Measurements from ENCODE around the gene ZNF775.

Gene ZNF775

GRCh38 chr7:150412518-150413488, 33.7 kb downstream of the ZNF775 start:
- no peak for DNase-seq (ENCODE audit: low read depth, low spot score)

GRCh38 chr7:150413640-150414081, 34.5 kb downstream of the ZNF775 start:
- DNase-seq (ENCODE audit: low read depth, low spot score) = no peak

GRCh38 chr7:150415161-150416153, 36.3 kb downstream of the ZNF775 start:
- no peak for DNase-seq (ENCODE audit: low read depth, low spot score)

- DNase-seq (ENCODE audit: low read depth, low spot score) = no peak
Observed at GRCh38 chr7:150417239-150417638, 38.1 kb downstream of the ZNF775 start.

- no peak for DNase-seq (ENCODE audit: low read depth, low spot score)
Observed at GRCh38 chr7:150417863-150418262, 38.7 kb downstream of the ZNF775 start.

- DNase-seq (ENCODE audit: low read depth, low spot score) = no peak
Observed at GRCh38 chr7:150420242-150420641, 41.1 kb downstream of the ZNF775 start.

GRCh38 chr7:150420987-150421674, 42.0 kb downstream of the ZNF775 start:
- DNase-seq (ENCODE audit: low read depth, low spot score) = peak; percentile 56

- no peak for DNase-seq (ENCODE audit: low read depth, low spot score)
Observed at GRCh38 chr7:150421831-150422230, 42.7 kb downstream of the ZNF775 start.

- DNase-seq (ENCODE audit: low read depth, low spot score) = no peak
Observed at GRCh38 chr7:150425670-150426069, 46.5 kb downstream of the ZNF775 start.

GRCh38 chr7:150428671-150429451, 49.7 kb downstream of the ZNF775 start:
- DNase-seq (ENCODE audit: low read depth, low spot score) = peak; percentile 46

- DNase-seq (ENCODE audit: low read depth, low spot score) = no peak
Observed at GRCh38 chr7:150429699-150430098, 50.6 kb downstream of the ZNF775 start.

- DNase-seq (ENCODE audit: low read depth, low spot score) = no peak
Observed at GRCh38 chr7:150430465-150431085, 51.4 kb downstream of the ZNF775 start.

- DNase-seq (ENCODE audit: low read depth, low spot score) = no peak
Observed at GRCh38 chr7:150431839-150432658, 52.9 kb downstream of the ZNF775 start.

- DNase-seq (ENCODE audit: low read depth, low spot score) = no peak
Observed at GRCh38 chr7:150432915-150433892, 54.1 kb downstream of the ZNF775 start.

- DNase-seq (ENCODE audit: low read depth, low spot score) = no peak
Observed at GRCh38 chr7:150434240-150434639, 55.1 kb downstream of the ZNF775 start.

- no peak for DNase-seq (ENCODE audit: low read depth, low spot score)
Observed at GRCh38 chr7:150435047-150435389, 55.9 kb downstream of the ZNF775 start.

GRCh38 chr7:150435390-150436073, 56.4 kb downstream of the ZNF775 start:
- no peak for DNase-seq (ENCODE audit: low read depth, low spot score)

GRCh38 chr7:150439967-150440366, 60.8 kb downstream of the ZNF775 start:
- DNase-seq (ENCODE audit: low read depth, low spot score) = no peak
